ENCODE results near the gene TCHH.

TCHH gene

DNA sequence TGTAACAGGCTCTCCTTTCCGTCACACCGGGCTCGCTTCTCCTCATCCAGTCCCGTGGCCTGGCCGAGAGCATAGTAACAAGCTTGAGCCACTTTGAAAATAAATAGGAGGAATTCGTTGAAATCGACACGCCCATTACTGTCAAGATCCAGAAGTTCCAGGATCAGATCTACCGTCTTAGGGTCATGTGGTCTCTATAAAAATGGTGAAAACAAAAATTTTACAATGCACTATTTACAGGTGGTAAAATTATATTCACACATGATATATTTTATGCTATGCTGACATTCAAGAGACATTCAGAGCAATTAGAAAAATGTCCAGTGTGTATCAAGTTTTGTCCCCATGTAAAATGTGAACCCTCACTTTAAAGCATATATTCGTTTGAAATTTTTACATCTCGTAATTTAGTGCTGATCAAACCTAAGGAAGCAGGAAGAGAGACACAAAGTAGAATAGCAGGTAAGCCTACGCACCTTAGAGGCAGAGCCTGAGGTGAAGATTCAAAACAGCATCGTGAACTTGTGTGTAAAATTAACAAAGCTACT, 2.3 kb downstream of the TCHH start:
- TF ChIP-seq, protein P1, sequence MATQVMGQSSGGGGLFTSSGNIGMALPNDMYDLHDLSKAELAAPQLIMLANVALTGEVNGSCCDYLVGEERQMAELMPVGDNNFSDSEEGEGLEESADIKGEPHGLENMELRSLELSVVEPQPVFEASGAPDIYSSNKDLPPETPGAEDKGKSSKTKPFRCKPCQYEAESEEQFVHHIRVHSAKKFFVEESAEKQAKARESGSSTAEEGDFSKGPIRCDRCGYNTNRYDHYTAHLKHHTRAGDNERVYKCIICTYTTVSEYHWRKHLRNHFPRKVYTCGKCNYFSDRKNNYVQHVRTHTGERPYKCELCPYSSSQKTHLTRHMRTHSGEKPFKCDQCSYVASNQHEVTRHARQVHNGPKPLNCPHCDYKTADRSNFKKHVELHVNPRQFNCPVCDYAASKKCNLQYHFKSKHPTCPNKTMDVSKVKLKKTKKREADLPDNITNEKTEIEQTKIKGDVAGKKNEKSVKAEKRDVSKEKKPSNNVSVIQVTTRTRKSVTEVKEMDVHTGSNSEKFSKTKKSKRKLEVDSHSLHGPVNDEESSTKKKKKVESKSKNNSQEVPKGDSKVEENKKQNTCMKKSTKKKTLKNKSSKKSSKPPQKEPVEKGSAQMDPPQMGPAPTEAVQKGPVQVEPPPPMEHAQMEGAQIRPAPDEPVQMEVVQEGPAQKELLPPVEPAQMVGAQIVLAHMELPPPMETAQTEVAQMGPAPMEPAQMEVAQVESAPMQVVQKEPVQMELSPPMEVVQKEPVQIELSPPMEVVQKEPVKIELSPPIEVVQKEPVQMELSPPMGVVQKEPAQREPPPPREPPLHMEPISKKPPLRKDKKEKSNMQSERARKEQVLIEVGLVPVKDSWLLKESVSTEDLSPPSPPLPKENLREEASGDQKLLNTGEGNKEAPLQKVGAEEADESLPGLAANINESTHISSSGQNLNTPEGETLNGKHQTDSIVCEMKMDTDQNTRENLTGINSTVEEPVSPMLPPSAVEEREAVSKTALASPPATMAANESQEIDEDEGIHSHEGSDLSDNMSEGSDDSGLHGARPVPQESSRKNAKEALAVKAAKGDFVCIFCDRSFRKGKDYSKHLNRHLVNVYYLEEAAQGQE (IDR thresholded peaks at IDR 0.05; ENCODE audit: insufficient read depth in 1 of 2, low read depth in 2 of 2, low read length in 2 of 2), result no peak
- TF ChIP-seq FOXP2 (optimal IDR thresholded peaks at IDR 0.05; ENCODE audit: borderline replicate concordance, extremely low read depth, extremely low read length, insufficient read depth) (no peak), POLR2AphosphoS5 (IDR thresholded peaks at IDR 0.05; ENCODE audit: low read depth, low read length) (no peak), TAF1 (IDR thresholded peaks at IDR 0.05; ENCODE audit: borderline replicate concordance, insufficient read depth, low read length) (no peak), SIN3A (IDR thresholded peaks at IDR 0.05; ENCODE audit: borderline replicate concordance, insufficient read depth, low read length) (no peak)

DNA sequence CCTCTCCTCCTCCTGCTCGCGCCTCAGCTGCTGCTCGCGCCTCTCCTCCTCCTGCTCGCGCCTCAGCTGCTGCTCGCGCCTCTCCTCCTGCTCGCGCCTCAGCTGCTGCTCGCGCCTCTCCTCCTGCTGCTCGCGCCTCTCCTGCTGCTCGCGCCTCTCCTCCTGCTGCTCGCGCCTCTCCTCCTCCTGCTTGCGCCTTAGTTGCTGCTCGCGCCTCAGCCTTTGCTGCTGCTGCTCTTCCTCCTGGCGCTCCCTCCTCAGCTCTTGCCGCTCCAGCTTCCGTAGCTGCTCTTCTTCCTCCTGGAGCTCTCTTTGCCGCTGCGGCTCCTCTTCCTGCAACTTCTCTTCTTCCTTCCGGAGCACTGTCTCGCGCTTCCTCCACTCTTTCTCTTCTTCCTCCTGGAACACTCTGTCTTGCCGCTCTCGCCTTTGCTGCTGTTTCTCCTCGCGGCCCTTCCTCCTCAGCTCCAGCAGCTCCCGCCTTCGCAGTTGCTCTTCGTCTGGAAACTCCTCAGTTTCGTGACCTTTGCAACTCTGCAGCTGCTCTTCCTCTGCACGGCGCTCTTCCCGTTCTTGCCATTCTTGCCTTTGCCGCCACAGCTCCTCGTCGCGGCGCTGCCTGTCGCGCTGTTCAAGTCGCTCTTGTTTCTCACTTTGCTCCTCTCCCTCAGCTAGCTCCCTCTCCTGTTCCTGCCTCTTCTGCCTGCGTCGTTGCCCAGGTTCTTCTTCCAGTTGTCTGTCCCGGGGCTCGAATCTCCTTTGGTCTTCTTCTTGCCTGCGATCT, 3.0 kb downstream of the TCHH start:
- no peak for TF ChIP-seq TAF1 (IDR thresholded peaks at IDR 0.05; ENCODE audit: borderline replicate concordance, insufficient read depth, low read length)
- no peak for TF ChIP-seq FOXP2 (optimal IDR thresholded peaks at IDR 0.05; ENCODE audit: borderline replicate concordance, extremely low read depth, extremely low read length, insufficient read depth)
- TF ChIP-seq, protein P1 (IDR thresholded peaks at IDR 0.05; ENCODE audit: insufficient read depth in 1 of 2, low read depth in 2 of 2, low read length in 2 of 2), result no peak
- TF ChIP-seq SIN3A (IDR thresholded peaks at IDR 0.05; ENCODE audit: borderline replicate concordance, insufficient read depth, low read length), result no peak
- TF ChIP-seq POLR2AphosphoS5 (IDR thresholded peaks at IDR 0.05; ENCODE audit: low read depth, low read length), result no peak

DNA sequence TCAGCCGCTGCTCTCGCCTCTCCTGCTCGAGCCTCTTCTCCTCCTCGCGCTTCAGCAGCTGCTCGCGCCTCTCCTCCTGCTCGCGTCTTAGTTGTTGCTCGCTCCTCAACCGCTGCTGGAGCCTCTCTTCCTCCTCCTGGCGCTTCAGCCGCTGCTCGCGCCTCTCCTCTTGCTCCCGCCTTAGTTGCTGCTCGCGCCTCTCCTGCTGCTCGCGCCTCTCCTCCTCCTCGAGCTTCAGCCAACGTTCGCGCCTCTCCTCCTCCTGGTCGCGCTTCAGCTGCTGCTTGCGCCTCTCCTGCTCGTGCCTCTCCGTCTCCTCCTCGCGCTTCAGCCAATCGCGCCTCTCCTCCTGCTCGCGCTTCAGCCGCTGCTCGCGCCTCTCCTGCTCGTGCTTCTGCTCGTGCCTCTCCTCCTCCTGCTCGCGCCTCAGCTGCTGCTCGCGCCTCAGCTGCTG, 3.7 kb downstream of the TCHH start:
- no peak for TF ChIP-seq FOXP2 (optimal IDR thresholded peaks at IDR 0.05; ENCODE audit: borderline replicate concordance, extremely low read depth, extremely low read length, insufficient read depth)
- TF ChIP-seq, protein P1 (IDR thresholded peaks at IDR 0.05; ENCODE audit: insufficient read depth in 1 of 2, low read depth in 2 of 2, low read length in 2 of 2), result no peak
- TF ChIP-seq TAF1 (IDR thresholded peaks at IDR 0.05; ENCODE audit: borderline replicate concordance, insufficient read depth, low read length), result no peak
- no peak for TF ChIP-seq POLR2AphosphoS5 (IDR thresholded peaks at IDR 0.05; ENCODE audit: low read depth, low read length)
- no peak for TF ChIP-seq SIN3A (IDR thresholded peaks at IDR 0.05; ENCODE audit: borderline replicate concordance, insufficient read depth, low read length)

GRCh38 chr1:152110860-152111514, 4.3 kb downstream of the TCHH start:
- TF ChIP-seq TAF1 (IDR thresholded peaks at IDR 0.05; ENCODE audit: borderline replicate concordance, insufficient read depth, low read length) (no peak), POLR2AphosphoS5 (IDR thresholded peaks at IDR 0.05; ENCODE audit: low read depth, low read length) (no peak), FOXP2 (optimal IDR thresholded peaks at IDR 0.05; ENCODE audit: borderline replicate concordance, extremely low read depth, extremely low read length, insufficient read depth) (no peak), SIN3A (IDR thresholded peaks at IDR 0.05; ENCODE audit: borderline replicate concordance, insufficient read depth, low read length) (no peak)
- TF ChIP-seq, protein P1 (IDR thresholded peaks at IDR 0.05; ENCODE audit: insufficient read depth in 1 of 2, low read depth in 2 of 2, low read length in 2 of 2), result no peak
